GM23248 (cell line): ENCODE results near the gene TRAK2.

Experiments
- EZH2 ChIP-seq: fragments of 200-600 bp; sonication (generic); IDR thresholded peaks from 2 replicates; pipeline ENCODE4 v1.6.1; 2018; ENCODE audit warnings: antibody characterized with exemption, mild to moderate bottlenecking; ENCODE audit not compliant: insufficient read depth, poor library complexity, severe bottlenecking
- EZH2phosphoT487 ChIP-seq: fragments of 200-600 bp; sonication (generic); IDR thresholded peaks from 2 replicates; pipeline ENCODE4 v1.6.1; 2018; ENCODE audit warnings: antibody characterized with exemption, moderate library complexity, mild to moderate bottlenecking, low read depth; ENCODE audit not compliant: insufficient read depth

DNA sequence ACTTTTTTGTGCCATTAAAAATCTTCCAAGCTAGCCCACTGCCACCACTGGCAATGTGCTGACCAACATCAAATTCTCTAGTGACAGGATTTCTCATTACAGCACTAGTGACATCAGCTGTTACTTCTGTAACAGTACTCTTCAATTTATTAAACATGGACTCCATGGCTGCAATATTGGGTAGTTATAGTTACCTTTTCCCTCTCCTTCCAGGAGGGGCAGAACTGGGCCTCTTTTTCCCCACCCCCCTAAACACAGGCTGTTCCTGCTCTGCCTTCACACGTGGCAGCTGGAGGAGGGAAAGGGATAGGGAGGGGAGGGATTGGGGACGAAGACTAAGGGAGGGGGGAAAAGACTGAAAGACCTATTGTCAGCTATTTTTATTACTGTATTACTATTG, 38.1 kb downstream of the TRAK2 start:
- TF ChIP-seq EZH2 (no peak), EZH2phosphoT487 (no peak)
